GM19025 (cell line): ENCODE results near the gene PI4KB.
"Not testable (repeated sequence)": the region's sequence is repeated elsewhere in the genome, so short reads cannot be mapped to it uniquely, and the experiment has no call there.

Source experiments
- ATAC-seq: cut with Tn5 transposase; IDR thresholded peaks from one replicate; pipeline ENCODE4 v1.9.1; 2021; ENCODE audit warnings: mild to moderate bottlenecking, low read depth, moderate library complexity; ENCODE audit not compliant: unreplicated experiment

The PI4KB gene

DNA sequence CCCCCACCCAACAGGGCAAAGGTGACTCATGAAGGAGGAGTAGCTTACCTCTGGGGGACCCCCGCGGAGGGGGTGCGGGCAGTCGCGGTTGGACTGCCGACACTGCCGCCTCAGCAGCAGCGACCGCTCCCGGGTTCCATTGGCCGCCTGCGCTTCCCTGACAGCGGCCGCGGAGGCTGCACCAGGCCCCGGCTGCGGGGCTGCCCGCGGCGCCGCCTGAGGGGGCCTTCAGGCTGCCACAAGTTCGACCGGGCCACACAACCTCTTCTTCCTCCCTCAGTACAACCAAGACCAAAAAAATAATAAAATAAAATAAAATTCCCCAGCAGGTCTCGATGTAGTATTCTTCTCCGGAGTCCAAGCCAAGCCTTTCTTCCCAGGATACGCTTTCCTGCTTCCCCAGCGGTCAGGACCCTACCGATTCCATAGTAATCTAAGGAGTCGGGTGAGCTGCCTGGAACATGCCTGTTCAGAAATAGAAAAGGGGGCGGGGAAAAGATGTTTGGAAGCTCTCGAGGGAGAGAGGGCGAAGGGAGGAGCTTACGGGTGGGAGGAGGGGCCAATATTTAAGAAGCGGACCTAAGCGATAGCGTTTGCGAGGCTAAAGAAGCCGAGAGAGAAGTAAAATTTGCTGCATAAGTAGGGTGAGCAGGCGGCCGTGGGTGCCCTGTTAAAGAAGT lies at the start of gene PI4KB:
Gene PI4KB (minus strand): TSS at position 194 of the 680 bp plus-strand sequence. CDS start 10,935 bp downstream, outside the sequence.
- peak; percentile 71 for ATAC-seq

DNA sequence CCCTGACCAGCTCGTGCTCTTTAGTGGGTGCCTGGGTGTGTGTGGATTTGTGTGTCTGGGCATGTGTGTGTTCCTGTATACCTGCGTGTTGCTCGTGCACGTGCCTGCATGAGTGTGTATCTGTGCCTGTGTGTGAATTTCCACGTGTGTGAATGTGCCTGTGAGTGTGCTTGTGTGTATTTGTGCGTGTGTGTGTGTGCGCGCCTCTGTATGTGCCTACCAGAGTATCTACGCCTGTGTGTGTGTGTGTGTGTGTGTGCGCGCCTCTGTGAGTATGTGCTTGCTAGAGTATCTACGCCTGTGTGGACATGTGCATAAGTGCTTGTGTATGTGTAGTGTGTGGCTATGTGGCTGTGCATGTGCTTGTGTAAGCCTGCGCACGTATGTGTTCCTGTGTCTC lies 46.0 kb upstream of the PI4KB start:
- ATAC-seq = no peak

GRCh38 chr1:151372058-151372934 lies 45.1 kb upstream of the PI4KB start, which contains the start of gene SELENBP1:
Gene SELENBP1, minus strand, starts transcription at chr1:151372705. Its CDS starts 64 bp downstream, at chr1:151372641.
- no peak for ATAC-seq

DNA sequence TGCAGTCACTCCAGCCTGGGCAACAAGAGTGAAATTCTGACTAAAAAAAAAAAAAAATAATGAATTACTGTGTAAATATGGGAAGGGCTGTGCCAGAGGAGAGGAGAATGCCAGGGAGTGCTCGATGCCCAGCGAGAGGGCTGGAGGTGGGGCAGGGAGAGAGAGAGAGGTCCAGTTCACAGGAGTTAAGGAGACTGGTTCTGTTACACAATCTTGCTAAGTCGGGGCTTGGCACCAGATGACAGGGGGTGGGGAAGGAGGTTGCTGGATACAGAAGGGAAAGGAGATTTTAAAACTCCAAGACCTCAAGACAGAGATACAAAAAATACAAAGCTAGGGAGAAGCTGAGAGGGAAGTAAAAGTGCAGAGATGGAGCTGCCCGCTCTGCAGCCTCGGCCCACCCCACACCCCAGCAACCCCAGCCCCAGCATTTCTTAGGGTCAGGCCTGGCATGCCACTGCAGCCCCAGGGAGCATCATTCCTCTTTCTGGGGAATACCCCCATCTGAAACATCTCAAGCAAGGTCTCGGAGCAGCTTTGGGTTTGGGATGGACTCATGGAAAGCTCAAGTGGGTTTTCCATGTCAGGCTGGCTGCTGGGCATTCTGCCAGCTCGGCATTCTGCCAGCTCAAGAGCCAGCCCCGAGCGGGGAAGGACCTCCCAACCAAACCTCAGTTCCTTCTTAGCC lies 44.3 kb upstream of the PI4KB start:
- ATAC-seq = no peak

DNA sequence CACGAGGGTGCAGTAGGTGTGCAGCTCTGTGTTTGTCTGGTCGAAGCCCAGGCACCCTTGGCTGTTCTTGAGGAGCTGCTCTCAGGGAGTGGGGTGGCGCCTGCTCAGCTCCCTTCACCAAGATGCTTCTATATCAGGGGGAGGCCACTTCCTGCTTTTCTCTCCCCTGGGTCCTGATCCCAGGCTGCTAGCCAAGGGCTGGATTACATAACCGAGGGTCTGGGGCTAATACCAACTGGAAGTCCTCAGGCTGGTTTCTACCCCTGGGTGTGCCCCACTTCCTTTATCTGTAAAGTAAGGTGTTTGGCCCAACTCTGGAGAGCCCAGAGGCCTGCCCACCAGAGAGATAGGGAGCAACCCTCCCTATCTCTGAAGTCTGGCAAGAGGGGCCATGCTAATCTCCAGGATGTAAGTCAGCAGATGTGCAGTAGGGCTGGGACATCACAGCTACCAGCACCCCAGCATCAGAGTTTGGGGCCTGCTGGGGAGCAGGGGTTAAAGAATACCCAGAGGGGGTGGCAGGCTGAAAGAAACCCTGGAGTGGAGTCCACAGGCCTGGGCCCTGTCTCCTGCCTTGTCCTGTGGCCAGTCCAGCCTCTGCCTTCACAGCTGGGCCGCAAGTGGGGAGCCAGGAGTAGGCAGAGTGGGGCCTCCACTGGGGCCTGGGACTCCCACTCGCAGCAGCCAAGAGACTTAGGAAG lies 43.1 kb upstream of the PI4KB start:
- no peak for ATAC-seq

- ATAC-seq = no peak
Observed at GRCh38 chr1:151369621-151370048, 42.4 kb upstream of the PI4KB start.

DNA sequence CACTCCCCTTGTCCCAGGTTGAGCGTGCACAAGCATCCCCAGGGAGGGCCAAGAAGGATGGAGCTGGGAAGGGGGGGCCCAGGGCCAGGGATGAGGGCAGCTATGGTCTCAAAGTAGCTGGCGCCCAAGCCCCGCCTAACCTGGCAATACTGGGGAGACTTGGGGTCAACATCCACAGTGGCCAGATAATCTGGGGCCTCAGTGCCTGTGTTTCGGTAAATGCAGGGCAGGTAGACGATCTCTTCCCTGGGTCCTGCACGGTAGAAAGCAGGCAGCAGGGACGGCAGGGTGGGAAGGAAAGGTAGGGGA lies 42.0 kb upstream of the PI4KB start:
- ATAC-seq = no peak

GRCh38 chr1:151368393-151369301 lies 41.4 kb upstream of the PI4KB start:
- ATAC-seq = no peak

DNA sequence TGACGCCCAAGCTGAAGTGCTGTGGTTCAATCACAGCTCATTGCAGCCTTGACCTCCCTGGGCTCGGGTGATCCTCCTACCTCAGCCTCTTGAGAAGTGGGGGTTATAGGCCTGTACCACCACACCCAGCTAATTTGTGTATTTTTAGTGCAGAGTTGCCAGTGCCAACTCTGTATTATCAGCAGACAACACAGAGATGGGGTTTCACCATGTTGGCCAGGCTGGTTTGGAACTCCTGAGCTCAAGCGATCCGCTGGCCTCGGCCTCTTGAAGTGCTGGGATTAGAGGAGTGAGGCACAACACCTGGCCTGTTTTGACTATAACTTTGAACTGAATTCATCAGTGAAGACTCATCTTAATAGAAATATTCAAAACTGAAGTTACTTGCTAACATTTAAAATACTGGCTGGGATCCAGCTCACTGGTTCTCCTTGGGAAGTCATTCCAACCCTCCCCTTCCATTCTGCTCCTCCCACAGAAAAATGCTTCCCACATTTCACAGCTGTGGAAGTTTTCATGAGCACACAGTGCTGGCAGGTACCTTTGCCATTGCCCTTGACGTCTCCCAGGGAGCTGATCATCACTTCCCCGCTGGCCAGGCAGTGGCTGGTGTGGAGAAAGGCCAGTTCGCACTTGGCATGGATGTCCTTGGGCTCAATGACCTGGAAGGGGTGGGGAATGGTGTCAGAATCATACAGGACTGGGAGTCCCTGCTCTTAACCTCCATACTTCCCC lies 40.6 kb upstream of the PI4KB start:
- ATAC-seq = no peak

DNA sequence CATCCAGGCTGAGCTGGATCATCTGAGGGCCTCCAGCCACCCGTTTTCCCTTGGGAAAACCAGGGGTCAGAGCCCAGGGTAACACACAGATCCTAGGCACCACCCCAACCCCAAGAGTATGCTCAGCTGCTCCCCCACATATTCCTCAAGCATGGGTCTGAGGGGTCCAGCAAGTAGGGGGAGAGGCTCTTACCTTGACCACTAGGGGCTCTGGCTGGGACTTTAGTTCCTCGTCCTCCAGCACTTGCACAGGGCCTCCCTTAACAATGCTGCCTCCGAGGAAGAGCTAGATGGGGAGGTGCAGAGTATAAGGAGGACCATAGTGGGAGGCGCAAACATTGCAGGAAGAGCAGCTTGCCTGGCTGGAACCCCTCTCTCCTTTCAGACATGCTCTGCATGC lies 37.8 kb upstream of the PI4KB start:
- ATAC-seq = no peak

- ATAC-seq = no peak
Observed at GRCh38 chr1:151362308-151363155, 35.3 kb upstream of the PI4KB start.

- no peak for ATAC-seq
Observed at GRCh38 chr1:151361883-151362282, 34.7 kb upstream of the PI4KB start.

DNA sequence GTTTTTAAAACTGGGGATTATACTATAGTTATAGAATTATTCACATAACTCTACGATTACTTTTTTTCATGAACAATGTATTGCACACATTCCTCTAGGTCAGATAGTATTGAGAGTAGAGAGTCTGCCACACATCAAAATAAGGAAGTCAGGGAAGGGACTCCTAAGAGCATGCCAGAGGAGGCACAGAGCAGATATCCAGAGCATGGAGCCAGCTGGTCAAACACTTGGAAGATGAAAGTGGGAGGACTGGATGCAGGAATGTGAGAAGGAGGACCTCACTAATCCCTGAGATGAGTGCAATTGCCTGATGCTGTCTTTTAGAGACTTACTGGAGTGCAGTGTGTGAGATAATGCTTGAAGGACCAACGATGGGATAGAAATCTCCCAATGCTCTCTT lies 29.5 kb upstream of the PI4KB start:
- no peak for ATAC-seq

DNA sequence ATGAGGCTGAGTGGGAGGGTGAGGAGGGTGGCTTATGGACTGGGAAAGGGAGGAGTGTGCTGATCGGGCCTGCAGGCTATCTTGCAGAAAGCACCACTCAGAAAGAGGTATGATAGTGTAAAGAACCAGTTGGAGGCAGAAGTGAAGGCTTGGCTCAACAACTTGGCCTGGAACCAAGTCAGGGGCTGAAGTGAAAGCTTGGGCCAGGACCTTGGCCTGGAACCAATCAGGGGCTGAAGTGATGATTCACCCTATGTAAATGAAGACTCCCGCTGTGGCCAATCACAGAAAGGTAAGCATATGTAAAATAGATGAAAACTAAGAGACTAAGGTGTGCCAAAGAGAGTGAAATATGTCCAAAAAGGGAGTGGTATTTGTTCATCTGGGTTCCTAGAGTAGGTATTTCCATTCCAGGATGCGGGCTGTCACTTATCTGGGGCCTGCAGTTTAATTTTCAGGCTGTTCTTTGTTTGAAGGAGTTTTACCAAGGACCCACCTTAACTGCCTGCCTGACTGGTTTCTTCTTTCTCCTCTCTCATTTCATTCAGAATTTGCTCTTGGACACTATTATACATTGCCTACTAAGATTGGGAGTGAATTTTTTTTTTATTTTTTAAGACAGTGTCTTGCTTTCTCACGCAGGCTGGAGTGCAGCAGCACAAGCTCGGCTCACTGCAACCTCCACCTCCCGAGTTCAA lies 25.0 kb upstream of the PI4KB start:
- no peak for ATAC-seq

GRCh38 chr1:151350323-151350722 lies 23.1 kb upstream of the PI4KB start:
- ATAC-seq = not testable (repeated sequence)

- ATAC-seq = no peak
Observed at GRCh38 chr1:151347523-151348246, 20.5 kb upstream of the PI4KB start.
